ENCODE measurements around the gene CH25H. TPM values are rescaled to one million over a fixed set of nuclear protein-coding genes. Genes with fewer than 3 reads are reported as not detected.
A peak's percentile ranks its signal among the peaks of the same experiment; 100 is the strongest.

CH25H gene
- total RNA-seq, 1 experiment from 2014 or later: not detected

DNA sequence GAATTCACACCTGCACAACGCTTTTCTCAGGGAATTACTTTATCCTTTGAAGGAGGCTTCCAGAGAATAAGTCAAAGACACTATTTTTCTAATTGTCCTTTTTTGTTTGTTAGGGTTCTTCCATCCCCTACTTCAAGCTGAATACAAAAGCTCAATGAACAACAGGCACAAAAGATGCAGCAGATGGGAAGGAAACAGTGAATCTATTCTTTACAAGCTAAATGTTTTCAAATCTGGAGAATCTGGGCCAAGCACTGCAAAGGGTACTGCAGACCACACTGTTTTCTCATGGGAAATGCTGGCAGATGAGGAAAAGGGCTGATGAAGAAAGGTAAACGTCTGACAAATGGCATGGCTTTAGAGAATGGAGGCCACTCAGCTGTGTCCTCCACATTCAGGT, 25.9 kb upstream of the CH25H start:
- DNase-seq (ENCODE audit: low spot score): no peak

DNA sequence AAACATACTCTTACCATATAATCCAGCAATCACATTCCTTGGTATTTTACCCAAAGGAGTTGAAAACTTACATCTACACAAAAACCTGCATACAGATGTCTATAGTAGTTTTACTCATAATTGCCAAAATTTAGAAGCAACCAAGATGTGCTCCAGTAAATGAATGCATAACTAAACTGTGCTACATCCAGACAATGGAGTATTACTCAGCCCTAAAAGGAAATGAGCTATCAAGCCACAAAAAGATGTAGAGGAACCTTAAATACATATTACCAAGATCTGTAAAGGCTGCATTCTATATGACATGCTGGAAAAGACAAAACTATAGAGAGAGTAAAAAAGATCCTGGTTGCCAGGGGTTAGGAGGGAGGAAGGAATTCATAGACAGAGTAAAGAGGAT, 21.8 kb upstream of the CH25H start:
- DNase-seq (ENCODE audit: low spot score): no peak

- DNase-seq (ENCODE audit: low spot score): no peak
These were observed 21.0 kb upstream of the CH25H start for GRCh38 chr10:89228146-89228545.

DNA sequence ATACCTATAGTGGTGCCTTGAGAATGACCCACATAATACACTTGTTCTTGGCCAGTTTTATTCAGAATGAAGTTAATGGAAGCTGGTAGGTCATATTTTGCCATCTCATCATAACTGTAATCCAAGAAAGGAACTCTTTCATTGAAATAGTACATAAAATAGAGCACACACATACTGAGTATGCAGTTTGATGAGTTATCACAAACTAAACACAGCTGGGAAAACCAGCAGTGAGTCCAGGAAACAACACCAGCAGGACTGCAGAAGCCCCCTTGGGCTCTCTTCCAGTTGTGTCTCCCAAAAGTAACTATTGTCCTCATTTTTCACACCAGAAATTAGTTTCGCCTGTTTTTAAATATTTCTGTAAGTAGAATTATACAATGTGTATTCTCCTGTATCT, 19.8 kb upstream of the CH25H start:
- DNase-seq (ENCODE audit: low spot score): no peak

DNA sequence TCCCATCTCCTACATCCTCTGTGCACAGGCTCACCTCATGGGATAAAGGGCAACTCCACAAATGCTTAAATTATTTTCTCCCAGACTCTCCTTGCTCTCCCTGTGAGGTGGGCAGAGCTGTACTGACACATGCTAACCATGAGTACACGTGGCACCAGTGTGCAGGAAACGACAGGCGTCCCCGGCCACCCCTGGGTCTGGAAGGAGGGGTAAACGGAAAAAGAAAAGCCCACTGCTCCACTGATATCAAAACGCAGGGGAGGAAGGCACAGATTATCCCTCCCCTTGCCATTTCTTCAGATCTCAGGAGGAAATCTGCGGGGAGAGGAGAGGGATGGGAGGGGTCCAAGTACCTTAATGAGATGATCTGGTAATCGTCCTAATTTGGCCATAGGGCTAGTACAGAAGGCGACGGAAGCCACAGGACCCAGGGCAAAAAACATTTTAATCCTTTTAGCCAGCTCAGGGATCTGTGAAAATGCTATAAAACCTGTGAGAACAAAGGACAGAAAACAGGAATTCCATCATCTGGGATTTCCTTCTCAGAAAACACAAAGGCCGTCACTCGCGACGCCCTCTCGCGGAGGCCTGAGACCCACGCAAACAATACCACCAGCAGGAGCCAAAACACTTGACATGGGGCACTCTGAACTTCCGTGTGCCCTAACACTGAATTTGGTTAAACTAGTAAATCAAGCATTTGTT, 17.8 kb upstream of the CH25H start:
- no peak for DNase-seq (ENCODE audit: low spot score)

- DNase-seq (ENCODE audit: low spot score): no peak
These were observed 14.8 kb upstream of the CH25H start for GRCh38 chr10:89221919-89222318.

- no peak for DNase-seq (ENCODE audit: low spot score)
These were observed 12.5 kb upstream of the CH25H start for GRCh38 chr10:89219513-89220218.

DNA sequence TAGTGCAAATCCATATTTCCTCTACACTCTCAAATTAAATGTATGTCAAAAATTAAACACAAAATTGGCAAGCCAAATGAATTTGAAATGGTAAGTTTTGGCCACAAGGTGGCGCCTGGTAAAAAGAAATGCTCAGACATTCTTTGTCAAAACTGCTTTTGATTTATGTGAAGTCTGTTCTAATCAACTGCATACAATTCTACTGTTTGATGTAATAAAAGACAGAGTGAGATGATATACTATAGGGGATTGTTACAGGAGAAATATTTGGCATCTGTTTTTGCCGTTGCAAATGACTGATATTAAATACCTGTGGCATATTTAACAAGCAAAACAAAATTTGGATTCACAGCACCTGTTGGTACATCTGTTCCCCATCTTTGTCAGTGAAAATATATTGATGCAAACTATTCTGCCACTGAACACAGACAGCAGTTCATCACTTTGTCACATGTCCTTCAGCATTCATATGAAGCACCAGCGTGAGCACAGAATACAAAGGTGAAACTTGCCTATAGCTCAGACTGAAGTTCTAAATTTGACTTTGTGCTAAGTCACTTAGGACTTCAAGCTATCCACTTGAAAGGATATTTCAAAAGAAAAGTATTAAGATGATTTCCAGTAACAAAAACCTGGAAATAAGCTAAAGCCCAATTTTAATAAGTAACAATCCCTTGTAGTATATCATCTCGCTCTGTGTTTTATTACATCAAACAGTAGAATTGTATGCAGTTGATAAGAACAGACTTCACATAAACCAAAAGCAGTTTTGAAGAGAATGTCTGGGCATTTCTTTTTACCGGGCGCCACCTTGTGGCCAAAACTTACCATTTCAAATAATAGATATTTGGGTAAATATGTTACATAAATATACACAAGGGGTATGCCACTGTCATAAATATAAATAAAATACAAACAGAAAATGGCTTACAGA, 10.2 kb upstream of the CH25H start:
- peak; percentile 86 for DNase-seq (ENCODE audit: low spot score)

DNA sequence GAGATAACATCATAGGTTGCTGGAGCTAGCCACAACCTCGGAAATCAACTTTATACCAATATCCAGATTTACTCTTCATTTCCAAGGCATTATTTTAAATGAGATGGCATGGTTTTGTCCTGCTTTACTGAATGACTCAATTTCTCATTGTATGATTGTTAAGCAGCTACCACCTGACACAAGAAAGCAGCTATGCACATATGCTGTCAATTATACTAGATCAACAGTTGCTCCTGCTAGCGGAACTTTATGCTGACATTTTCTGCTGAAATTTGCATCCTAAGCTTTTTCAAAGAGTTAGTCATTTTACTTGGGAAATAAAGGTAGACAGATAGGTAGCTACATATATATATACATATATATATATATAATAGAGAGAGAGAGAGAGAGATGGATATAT, 8.9 kb upstream of the CH25H start:
- no peak for DNase-seq (ENCODE audit: low spot score)

DNA sequence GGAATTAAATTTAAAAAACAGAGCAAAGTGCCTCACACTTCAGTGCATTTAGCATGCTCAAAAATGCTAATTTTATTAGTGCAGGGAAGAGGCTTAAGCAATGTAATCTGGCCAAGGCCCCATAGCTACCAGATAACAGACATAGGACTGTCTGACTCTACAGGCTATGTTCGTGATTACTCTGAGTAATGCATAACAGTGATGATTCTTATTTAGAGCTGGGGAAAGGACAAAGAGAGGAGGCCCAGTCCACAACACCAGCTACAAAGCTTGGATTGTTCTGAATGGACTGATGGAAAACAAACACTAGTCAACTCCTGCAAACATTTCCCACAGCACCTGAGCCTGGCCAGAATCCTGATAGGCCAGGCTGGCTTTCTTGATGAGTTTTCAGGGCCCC, 8.4 kb upstream of the CH25H start:
- no peak for DNase-seq (ENCODE audit: low spot score)

DNA sequence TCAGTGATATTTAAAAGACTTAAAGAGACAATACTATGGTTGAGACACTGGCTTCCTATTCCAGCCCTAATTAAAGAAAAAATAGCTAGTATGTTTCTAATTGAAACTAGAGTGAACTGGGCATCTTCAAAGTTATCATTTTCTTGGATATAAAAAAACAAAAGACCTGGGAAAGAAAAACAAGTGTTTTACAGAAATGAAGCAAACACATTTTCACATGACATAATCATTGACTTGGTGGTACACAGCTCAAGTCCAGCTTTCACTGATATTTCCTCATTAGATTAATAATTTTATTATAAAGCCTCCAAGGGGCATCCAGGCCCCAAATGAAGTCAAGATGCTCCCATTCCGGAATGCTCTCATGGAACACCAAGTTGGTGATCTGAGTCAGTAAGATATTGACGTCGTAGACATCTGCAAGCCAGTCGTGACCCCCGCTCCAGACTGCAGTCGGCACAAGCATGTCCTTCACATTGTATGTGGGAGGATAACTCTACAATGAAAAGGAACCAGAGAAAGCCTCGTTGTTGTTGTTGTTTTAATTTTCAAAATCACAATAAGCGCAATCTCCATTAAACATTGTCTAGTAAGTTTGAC, 7.5 kb upstream of the CH25H start:
- DNase-seq (ENCODE audit: low spot score): no peak

GRCh38 chr10:89213191-89213808, 6.2 kb upstream of the CH25H start:
- DNase-seq (ENCODE audit: low spot score): peak; percentile 55

GRCh38 chr10:89210794-89211425, 3.8 kb upstream of the CH25H start:
- no peak for DNase-seq (ENCODE audit: low spot score)

DNA sequence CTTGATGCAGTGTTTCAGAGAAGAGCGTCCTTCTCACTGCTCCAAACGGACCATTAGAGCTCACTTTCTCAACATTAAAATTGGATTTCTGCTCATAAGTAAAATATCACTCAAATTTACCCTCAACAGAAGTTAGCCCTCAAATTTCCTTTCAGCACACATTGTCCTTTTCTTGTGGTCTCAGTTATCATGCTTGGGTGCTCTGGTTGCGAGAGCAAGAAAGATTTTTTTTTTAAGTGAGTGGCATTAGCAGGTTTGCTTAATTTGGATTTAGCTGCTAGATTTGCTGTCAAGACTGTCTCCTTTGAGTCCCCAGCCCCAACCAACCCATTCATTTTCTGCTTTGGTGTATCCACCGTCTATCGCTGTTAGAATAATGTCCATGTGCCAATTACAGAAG, 2.6 kb upstream of the CH25H start:
- no peak for DNase-seq (ENCODE audit: low spot score)

DNA sequence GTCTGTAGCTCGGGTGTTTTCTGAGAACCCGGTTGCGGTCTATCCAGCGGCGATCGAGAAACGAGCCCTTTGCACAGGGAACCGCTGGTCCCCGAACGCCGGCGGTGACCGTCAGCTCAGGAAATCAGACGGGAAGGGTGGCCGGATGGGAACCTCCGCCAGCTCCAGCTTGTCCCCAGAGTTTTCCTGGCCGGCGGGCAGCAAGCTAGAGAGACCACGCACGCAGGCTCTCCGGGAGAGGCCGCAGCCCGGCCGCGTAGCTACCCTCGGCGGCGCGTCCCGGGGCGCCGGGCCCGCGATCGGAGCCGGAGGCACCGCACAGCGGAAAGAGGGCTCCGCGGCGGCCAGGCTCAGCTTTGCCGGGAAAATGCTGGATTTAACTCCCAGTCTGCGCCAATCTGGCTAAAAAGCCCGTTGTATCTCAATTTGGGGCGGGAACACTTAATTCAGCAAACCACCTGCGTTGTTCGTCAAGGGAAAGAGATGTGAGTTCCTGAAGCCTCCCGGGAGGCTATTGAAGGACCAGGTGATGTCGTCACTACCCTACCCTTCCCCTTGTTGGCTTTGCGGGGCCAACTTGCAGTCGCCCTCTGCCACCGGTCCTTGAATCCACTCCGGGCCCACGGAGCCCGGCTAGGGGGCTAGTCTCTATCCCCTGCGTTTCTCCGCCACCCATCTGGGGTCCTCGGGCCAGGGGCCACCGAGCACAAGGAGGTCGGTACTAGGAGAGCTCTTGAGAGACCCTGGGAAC, 859 bp upstream of the CH25H start:
- DNase-seq (ENCODE audit: low spot score): no peak

DNA sequence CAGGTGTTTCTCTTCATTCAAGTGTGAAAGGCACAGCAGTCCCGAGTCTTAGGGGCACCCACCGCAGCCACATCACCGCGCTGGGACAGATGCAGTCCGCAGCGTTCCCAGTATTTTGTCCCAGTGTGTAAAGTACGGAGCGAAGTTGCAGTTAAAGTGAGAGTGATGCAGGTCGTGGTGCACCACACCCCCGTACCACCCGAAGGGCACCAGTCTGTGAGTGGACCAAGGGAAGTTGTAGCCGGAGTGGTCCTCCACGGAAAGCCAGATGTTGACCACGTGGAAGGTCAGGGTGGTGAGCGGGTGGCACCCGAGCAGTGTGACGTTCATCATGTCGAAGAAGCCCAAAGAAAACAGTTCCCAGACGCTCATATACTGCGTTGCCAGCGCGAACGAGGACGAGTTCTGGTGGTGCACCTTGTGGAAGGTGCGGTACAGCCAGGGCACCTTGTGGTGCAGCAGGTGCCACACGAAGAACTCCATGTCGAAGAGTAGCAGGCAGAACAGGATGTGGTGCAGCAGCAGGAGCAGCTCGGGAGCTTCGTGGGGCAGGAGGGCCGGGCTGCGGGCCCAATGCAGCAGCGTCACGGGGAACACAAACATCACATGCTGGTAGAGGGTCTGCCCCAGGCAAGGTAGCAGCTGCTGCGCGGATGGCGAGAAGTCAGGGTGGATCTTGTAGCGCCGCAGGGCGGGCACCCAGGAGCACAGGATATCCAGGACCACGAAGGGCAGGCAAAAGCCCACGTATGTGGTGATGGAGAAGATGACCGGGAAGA, 526 bp downstream of the CH25H start:
- no peak for DNase-seq (ENCODE audit: low spot score)

GRCh38 chr10:89204621-89205185, 2.4 kb downstream of the CH25H start:
- DNase-seq (ENCODE audit: low spot score): no peak

- DNase-seq (ENCODE audit: low spot score): no peak
These were observed 3.9 kb downstream of the CH25H start for GRCh38 chr10:89203237-89203636.

DNA sequence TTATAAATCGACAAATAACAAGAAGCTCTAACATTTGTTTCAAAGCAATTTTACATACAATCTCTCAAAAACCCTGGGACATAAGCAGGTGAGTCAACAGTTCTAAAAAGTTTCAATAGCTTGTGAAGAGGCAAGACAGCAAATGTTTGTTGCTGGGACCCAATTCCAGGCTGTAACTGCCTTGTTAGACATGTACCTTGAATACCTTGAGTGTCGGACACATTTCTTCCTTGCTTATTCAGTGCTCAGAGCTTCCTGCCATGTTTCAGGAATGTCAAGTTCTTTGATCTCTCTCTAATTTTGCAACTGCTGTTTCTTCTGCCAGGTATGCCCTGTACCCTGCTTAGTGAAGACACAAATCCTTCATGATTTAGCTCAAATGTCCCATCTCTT, 5.1 kb downstream of the CH25H start:
- DNase-seq (ENCODE audit: low spot score): no peak
